ENCODE results near the gene PDGFA.

PDGFA gene

GRCh38 chr7:509426-510130 is 10.1 kb downstream of the PDGFA start:
- in situ Hi-C loops (cut with MboI; ENCODE audit: low pct_unique_long_range_greater_than_20kb, low sequenced_read_pairs), result no loop called here
- DNase-seq, result no peak

- in situ Hi-C loops (cut with MboI; ENCODE audit: low pct_unique_long_range_greater_than_20kb, low sequenced_read_pairs), result no loop called here
- DNase-seq, result no peak
Measured at GRCh38 chr7:508461-509170, 11.0 kb downstream of the PDGFA start.

DNA sequence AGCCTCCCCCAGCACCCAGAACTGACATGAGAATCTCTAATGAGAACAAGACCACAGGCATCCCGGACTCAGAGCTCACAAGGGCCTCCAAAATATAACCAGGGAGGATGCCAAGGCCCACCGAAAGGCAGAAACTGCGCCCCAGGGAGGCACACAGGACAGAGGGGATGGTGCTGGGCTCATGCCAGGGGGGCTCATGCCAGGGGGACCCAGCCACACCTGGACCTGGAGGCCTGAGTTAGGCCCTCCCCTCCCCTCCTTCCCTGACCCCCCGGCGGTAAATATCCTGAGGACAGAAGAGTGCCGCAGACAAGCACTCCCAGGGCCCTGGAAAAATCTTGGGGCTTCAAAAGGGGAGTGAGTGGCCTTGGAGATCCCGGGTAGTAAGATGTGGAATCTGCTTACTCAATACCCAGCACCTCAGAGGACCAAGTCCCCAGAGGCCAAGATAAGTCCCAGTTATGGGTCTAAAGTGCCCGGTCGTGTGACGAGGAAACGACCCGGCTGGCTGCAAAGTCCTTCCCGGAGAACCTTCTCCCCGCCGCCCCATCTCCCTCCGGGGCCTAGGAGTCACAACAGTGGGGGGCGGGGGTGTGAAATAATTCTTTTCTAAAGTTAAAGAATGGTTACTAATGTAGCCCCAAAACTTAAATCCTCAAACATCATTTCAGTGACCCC is 11.9 kb downstream of the PDGFA start:
- DNase-seq, result no peak

GRCh38 chr7:506921-507622 is 12.6 kb downstream of the PDGFA start:
- in situ Hi-C loops (cut with MboI; ENCODE audit: low pct_unique_long_range_greater_than_20kb, low sequenced_read_pairs), result no loop called here
- DNase-seq, result no peak

More for the DNA sequence above, 11.9 kb downstream of the PDGFA start:
- in situ Hi-C loops (cut with MboI; ENCODE audit: low pct_unique_long_range_greater_than_20kb, low sequenced_read_pairs), result no loop called here

GRCh38 chr7:506391-506831 is 13.2 kb downstream of the PDGFA start:
- in situ Hi-C loops (cut with MboI; ENCODE audit: low pct_unique_long_range_greater_than_20kb, low sequenced_read_pairs), result no loop called here
- no peak for DNase-seq

DNA sequence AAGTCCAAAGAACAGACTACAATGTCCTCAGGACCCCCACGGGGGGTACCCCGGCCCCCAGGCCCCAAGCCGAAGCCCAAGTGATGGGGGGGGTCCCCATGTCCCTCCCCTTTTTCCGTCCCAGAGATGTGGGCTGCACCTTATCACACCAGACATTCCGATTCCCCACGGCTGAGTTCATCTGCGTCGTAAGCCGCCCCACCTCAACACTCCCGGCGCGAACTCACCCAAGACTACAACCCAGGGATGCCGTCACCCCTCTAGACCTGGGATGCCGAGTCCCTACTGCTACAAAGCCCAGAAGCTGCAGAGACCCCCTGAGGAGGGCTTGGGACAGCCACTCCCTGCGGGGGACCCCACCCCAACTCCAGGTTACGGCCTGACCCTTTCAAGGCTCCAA is 14.5 kb downstream of the PDGFA start:
- in situ Hi-C loops (cut with MboI; ENCODE audit: low pct_unique_long_range_greater_than_20kb, low sequenced_read_pairs), result no loop called here

DNA sequence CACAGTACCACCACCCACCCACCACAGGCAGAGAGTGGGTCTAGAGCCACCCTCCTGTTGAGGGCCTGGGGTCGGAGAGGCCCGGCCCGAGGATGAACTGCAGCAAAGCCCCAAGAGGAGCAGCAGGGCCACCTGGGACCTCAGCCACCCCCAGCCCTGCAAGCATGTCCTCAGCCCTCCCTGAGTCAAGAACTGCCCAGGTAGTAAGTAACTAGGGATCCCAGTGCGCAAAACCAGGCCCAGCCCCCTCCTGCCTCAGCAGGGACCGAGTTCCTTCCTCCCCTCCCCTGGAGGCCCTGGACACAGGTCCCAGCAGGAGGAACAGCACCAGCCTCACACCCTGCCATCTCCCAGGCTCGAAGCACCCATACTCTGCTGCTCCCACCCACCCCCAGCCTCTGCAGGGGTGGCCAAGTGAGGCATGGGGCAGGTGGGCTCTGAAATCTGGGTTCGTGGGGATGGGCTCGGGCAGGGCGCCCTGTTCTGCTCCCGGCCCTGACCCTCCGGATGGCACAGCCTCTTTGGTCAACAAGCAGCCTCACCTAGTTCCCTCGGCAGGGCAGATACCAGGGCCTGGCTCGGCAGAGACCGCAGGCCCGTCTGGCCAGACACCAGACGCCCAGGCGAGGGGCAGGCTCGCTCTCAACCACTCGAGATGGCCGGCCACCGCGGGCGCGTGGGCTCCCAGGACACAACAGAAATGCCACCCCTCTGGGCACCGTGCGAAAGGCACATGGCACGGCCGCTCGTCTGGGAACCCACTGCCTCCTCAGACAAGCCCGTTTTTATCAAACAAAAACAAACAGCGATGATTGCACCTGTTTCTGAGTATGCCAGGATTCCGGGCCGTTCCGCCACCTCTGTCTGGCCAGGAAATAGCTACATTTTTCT is 15.2 kb downstream of the PDGFA start:
- in situ Hi-C loops (cut with MboI; ENCODE audit: low pct_unique_long_range_greater_than_20kb, low sequenced_read_pairs), result no loop called here
- DNase-seq, result no peak

More for the DNA sequence above, 14.5 kb downstream of the PDGFA start:
- DNase-seq, result no peak

- DNase-seq, result no peak
Measured at GRCh38 chr7:503575-504111, 16.0 kb downstream of the PDGFA start.

DNA sequence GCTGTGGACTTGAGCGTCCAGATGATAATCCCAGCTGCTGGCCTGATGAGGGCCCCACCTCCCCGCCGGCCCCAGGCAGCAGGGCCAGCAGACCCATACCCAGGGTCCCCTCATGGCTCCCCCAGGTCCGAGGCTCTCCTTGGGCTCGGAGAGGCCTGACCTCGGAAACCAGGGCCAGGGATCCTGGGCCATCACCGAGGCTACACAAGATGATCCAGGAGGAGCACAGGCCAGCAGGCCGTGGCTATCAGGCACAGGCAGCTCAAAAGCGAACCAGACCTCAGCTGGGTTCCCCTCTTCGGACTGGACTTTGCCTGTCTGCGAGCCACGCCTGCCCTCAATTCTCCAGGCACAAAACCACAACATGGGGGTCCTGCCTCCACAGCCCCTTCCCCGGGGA is 17.4 kb downstream of the PDGFA start:
- no peak for DNase-seq
- in situ Hi-C loops (cut with MboI; ENCODE audit: low pct_unique_long_range_greater_than_20kb, low sequenced_read_pairs), result no loop called here

More at GRCh38 chr7:503575-504111, 16.0 kb downstream of the PDGFA start:
- in situ Hi-C loops (cut with MboI; ENCODE audit: low pct_unique_long_range_greater_than_20kb, low sequenced_read_pairs), result no loop called here

- in situ Hi-C loops (cut with MboI; ENCODE audit: low pct_unique_long_range_greater_than_20kb, low sequenced_read_pairs), result no loop called here
Measured at GRCh38 chr7:501526-501925, 18.1 kb downstream of the PDGFA start.

DNA sequence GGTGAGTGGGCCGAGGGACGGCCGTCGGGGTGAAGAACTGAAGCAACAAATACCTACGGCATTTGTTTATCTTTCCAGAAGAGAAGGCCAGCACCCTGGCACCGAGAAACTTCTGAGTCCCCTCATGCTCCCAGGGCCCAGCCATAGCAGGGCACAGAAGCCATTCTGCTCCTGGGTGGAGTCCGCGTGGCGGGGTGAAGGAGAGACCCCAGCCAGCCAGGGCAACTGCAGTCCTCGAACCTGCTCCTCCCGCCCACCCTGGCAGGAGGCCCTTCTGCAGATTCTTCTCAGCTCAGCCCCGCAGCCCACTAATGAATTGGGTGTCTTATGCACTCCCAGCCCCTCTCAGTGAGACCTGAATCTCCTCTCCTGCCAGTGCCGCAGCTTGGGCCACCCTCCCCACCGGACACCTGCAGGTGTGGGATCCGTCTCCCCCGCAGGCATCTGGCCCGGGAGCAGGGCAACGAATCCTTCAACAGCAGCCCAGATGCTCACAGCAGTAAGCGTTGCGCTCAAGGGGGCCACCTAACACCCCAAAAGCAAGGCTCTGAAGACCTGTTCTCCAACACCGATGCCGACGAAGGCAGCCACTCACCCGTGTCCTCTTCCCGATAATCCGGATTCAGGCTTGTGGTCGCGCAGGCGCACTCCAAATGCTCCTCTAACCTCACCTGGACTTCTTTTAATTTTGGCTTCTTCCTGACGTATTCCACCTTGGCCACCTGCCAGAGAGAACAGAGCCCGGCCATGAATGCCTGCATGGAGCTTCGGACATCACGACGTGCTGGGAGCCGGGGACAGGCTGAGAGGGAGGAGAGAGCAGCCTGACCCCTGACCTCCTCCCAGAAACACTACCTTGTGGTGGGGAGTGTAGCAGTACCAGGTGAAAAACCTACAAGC is 18.9 kb downstream of the PDGFA start:
- in situ Hi-C loops (cut with MboI; ENCODE audit: low pct_unique_long_range_greater_than_20kb, low sequenced_read_pairs), result no loop called here
- DNase-seq, result no peak

More at GRCh38 chr7:501526-501925, 18.1 kb downstream of the PDGFA start:
- DNase-seq, result no peak

DNA sequence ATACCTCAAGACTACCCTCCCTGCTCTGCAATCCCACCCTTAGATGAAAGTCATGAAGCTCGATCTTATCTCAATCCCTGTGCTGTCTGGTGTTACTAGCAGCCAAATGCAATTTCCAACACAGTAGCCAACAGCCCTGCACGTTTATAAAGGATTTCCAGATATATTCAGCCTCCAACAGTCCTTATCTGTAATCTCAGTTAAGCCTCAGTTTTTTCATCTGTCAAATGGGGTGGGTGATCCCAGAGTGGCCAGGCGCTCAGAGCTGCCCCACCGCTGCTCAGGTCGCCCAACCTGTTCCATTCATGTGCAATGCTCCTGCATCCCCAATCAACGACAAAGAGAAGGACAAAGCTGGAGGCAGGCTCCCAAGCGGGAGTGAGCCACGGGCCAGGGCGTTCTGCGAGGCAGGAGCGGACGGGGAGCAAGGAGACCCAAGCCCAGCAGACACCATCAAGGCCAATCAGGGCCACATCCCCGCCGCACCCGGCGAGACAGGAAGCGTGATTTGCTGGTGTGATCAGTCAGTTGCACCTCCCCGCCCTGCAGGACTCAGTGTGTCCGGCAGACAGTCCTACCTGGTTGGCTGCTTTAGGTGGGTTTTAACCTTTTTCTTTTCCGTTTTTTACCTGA is 19.7 kb downstream of the PDGFA start:
- in situ Hi-C loops (cut with MboI; ENCODE audit: low pct_unique_long_range_greater_than_20kb, low sequenced_read_pairs), result no loop called here
- DNase-seq, result no peak

DNA sequence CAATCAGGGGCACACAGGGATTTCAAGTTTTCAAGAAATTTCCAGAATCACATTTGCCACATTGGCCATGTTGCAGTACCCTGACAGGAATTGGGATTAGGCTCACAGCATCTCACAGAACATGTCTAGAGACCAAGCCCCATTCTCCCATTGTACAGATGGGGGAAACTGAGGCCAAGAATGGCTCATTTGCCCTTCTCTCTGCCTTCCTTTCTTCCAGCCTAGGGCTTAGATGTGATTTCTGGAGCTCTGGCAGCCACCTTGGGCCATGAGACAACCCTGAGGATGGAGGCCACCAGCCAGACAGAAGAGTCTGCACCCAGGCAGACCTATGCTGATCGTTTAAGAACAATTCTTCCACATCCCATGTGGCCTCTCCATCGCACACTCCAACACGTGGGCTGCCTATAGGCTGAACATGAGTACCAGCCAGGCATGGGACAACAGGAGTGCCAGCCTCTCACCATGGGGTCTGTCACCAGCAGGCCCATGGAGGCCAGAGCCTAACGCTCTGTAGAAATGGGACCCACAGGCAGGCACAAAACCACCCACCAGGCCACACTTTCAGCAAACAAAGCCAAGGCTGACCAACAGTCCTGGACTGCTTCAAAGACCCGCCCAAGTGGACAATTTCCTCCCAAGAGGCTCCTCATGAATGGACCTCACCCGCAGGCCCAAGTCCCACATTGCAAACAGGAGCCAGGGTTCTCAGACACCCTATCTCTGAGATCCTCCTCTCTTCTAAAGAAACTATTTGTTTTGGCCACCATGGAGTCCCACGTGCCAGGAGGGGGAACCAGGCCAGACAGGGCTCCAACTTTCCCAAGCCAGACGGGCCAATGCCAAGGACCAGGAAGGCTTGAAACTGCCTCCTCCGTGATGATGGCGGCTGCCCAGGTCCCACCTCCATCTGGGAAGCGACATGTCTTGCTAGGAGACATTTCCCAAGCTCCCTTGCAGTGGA is 20.7 kb downstream of the PDGFA start:
- DNase-seq, result no peak
- in situ Hi-C loops (cut with MboI; ENCODE audit: low pct_unique_long_range_greater_than_20kb, low sequenced_read_pairs), result no loop called here

GRCh38 chr7:497946-498655 is 21.5 kb downstream of the PDGFA start:
- no peak for DNase-seq
- in situ Hi-C loops (cut with MboI; ENCODE audit: low pct_unique_long_range_greater_than_20kb, low sequenced_read_pairs), result no loop called here

DNA sequence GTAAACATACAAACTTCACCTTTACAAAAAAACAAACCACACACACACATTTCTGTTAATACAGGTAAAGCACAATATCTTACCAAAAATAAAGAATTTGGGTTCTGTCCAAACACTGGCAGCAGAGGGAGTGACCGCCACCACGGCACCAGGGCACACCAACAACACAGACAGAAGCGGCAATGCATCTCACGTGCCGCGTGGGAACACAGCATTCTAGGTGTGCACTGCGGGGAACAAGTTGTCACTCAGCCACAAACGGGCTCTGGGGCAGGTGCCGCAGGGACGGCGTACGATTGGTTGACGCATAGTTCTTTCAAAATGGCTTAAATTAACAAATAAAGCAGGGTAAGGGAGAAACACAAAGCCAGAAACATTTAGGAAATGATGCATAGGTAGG is 22.3 kb downstream of the PDGFA start:
- in situ Hi-C loops (cut with MboI; ENCODE audit: low pct_unique_long_range_greater_than_20kb, low sequenced_read_pairs), result no loop called here
- no peak for DNase-seq
